GM15510 (cell line): ENCODE results near the gene GPHA2.

Experiments
- POLR2A ChIP-seq: IDR thresholded peaks from 3 replicates; pipeline ENCODE4 v1.6.1; 2011; ENCODE audit warnings: borderline replicate concordance; ENCODE audit not compliant: insufficient read length; ENCODE audit errors: extremely low read depth

GPHA2 gene

GRCh38 chr11:64935359-64936081 lies at the start of gene GPHA2:
GPHA2 (minus strand) TSS chr11:64935893; CDS start chr11:64935460, 433 bp downstream.
- TF ChIP-seq POLR2A = no peak

- TF ChIP-seq POLR2A = no peak
Measured at GRCh38 chr11:64976651-64977050, 41.0 kb upstream of the GPHA2 start.

- TF ChIP-seq POLR2A = no peak
Measured at GRCh38 chr11:64974124-64974523, 38.4 kb upstream of the GPHA2 start.

GRCh38 chr11:64971421-64972233 lies 35.9 kb upstream of the GPHA2 start, which contains the start of gene MAJIN:
MAJIN (minus strand) TSS chr11:64972108; CDS start chr11:64959405, 12,703 bp downstream.
- no peak for TF ChIP-seq POLR2A

GRCh38 chr11:64970731-64971151 lies 35.0 kb upstream of the GPHA2 start:
- TF ChIP-seq POLR2A = no peak

- TF ChIP-seq POLR2A = no peak
Measured at GRCh38 chr11:64969209-64969608, 33.5 kb upstream of the GPHA2 start.

- no peak for TF ChIP-seq POLR2A
Measured at GRCh38 chr11:64967375-64967774, 31.7 kb upstream of the GPHA2 start.

GRCh38 chr11:64963072-64963631 lies 27.5 kb upstream of the GPHA2 start:
- no peak for TF ChIP-seq POLR2A

- TF ChIP-seq POLR2A = no peak
Measured at GRCh38 chr11:64960719-64961118, 25.0 kb upstream of the GPHA2 start.

GRCh38 chr11:64959498-64959897 lies 23.8 kb upstream of the GPHA2 start:
- no peak for TF ChIP-seq POLR2A

- TF ChIP-seq POLR2A = no peak
Measured at GRCh38 chr11:64954201-64954600, 18.5 kb upstream of the GPHA2 start.

- TF ChIP-seq POLR2A = no peak
Measured at GRCh38 chr11:64951529-64951928, 15.8 kb upstream of the GPHA2 start.

GRCh38 chr11:64947208-64947814 lies 11.6 kb upstream of the GPHA2 start:
- no peak for TF ChIP-seq POLR2A

- TF ChIP-seq POLR2A = no peak
Measured at GRCh38 chr11:64936539-64936938, 846 bp upstream of the GPHA2 start.
